CD4-positive, alpha-beta T cell treated with Interleukin-12 subunit alpha and Interleukin-12 subunit beta, for 1 hour (primary cell): ENCODE data around the gene GPR141.

Experiments
- DNase-seq: peaks from one replicate; pipeline ENCODE4 v3.0.0-alpha.2; 2020

The GPR141 gene

GRCh38 chr7:37683246-37684120, at the start of gene GPR141:
Gene GPR141, plus strand, starts transcription at chr7:37683766. Its CDS starts 56,628 bp downstream, at chr7:37740394.
- DNase-seq: peak; percentile 9

GRCh38 chr7:37635346-37635745, 48.2 kb upstream of the GPR141 start:
- no peak for DNase-seq

GRCh38 chr7:37642028-37642540, 41.5 kb upstream of the GPR141 start:
- DNase-seq: no peak

GRCh38 chr7:37643876-37644275, 39.7 kb upstream of the GPR141 start:
- no peak for DNase-seq

- DNase-seq: no peak
Measured at GRCh38 chr7:37645282-37646050, 38.1 kb upstream of the GPR141 start.

- peak; percentile 16 for DNase-seq
Measured at GRCh38 chr7:37656913-37657530, 26.5 kb upstream of the GPR141 start.

GRCh38 chr7:37657816-37658215, 25.8 kb upstream of the GPR141 start:
- peak; percentile 25 for DNase-seq

GRCh38 chr7:37659971-37660565, 23.5 kb upstream of the GPR141 start:
- no peak for DNase-seq

- DNase-seq: no peak
Measured at GRCh38 chr7:37660614-37661013, 23.0 kb upstream of the GPR141 start.

- DNase-seq: no peak
Measured at GRCh38 chr7:37663693-37664092, 19.9 kb upstream of the GPR141 start.

GRCh38 chr7:37665352-37666022, 18.1 kb upstream of the GPR141 start:
- no peak for DNase-seq

- DNase-seq: no peak
Measured at GRCh38 chr7:37666026-37666799, 17.4 kb upstream of the GPR141 start.

GRCh38 chr7:37669818-37670217, 13.7 kb upstream of the GPR141 start:
- no peak for DNase-seq

GRCh38 chr7:37670436-37670835, 13.1 kb upstream of the GPR141 start:
- no peak for DNase-seq

- no peak for DNase-seq
Measured at GRCh38 chr7:37671876-37672275, 11.7 kb upstream of the GPR141 start.

- no peak for DNase-seq
Measured at GRCh38 chr7:37672926-37673325, 10.6 kb upstream of the GPR141 start.

GRCh38 chr7:37673523-37673922, 10.0 kb upstream of the GPR141 start:
- no peak for DNase-seq

GRCh38 chr7:37674531-37674930, 9.0 kb upstream of the GPR141 start:
- DNase-seq: no peak

GRCh38 chr7:37675749-37676148, 7.8 kb upstream of the GPR141 start:
- DNase-seq: no peak

GRCh38 chr7:37684927-37685326, 1.4 kb downstream of the GPR141 start:
- DNase-seq: no peak

- DNase-seq: no peak
Measured at GRCh38 chr7:37686556-37687345, 3.2 kb downstream of the GPR141 start.
